Activated CD8-positive, alpha-beta memory T cell treated with anti-CD3 and anti-CD28 coated beads for 36 hours (primary cell): ENCODE results near the gene DNAI7. TPM values are rescaled to one million over a fixed set of nuclear protein-coding genes. Genes with fewer than 3 reads are reported as not detected.

Experiments
- CTCF ChIA-PET: fragments of 350-600 bp; sonication (Branson Sonifier 250); formaldehyde crosslinking; loops from one replicate; lab custom pipeline; 2021; ENCODE audit warnings: antibody characterized with exemption; lab: Charles Lee
- POLR2A ChIA-PET: fragments of 350-600 bp; sonication (Branson Sonifier 250); formaldehyde crosslinking; loops from one replicate; lab custom pipeline; 2021; ENCODE audit warnings: antibody characterized with exemption; lab: Charles Lee
- total RNA-seq, 2 experiments: library from RNA; stranded (reverse); gene quantifications; one replicate each; pipeline ENCODE4 v1.2.3, GENCODE V29; 2021

The DNAI7 gene
- total RNA-seq, 2 experiments from 2014 or later = 0.10 TPM; not detected in 1

DNA sequence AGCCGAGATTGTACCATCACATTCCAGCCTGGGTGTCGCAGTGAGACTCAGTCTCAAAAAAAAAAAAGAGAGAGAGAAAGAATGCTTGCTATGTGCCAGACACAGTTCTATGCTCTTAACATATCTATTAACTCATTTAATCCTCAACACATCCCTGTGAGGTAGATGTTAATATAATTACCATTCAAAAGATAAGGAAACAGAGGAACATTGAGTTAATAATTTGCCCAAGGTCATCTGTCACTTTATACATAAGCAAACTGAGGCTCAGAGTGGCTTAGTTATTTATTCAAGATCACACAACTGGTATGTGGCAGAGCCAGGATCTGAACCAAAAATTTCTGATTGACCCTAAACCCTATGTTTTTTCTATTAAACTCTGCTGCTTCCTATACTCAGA is 129.9 kb downstream of the DNAI7 start:
- ChIA-PET CTCF (no interaction called here), POLR2A (no interaction called here)

DNA sequence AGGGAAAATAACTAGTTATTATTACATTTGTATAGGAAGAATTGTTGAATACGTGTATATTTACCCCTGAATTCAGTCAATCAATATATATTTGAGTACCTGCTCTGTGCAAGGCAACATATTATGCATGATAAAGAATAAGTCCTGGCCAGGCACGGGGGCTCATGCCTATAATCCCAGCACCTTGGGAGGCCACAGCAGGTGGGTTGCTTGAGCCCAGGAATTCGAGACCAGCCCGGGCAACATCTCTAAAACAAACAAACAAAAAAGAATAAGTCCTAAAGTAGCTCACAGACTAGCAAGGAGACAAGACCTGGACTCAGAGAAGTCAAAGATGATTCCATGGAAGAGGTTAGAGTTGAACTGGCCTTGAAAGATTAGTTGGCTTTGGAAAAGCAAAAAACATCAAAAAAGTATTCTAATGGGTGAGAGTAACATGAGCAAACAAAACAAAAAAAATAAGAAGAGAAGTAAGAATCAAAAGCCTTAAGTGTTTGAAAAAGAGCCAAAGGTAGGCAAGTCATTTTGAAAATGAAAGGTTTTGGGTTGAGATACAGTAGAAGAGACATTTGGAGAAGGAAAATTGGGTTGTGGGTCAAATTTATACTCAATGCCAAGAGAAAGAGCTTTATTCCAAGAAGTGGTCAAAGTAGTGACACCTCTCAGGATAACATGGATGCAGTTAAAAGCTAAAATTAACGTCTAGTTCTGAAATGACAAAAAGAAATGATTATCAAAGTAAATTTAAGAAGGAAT is 130.9 kb downstream of the DNAI7 start:
- ChIA-PET CTCF (no interaction called here), POLR2A (no interaction called here)

DNA sequence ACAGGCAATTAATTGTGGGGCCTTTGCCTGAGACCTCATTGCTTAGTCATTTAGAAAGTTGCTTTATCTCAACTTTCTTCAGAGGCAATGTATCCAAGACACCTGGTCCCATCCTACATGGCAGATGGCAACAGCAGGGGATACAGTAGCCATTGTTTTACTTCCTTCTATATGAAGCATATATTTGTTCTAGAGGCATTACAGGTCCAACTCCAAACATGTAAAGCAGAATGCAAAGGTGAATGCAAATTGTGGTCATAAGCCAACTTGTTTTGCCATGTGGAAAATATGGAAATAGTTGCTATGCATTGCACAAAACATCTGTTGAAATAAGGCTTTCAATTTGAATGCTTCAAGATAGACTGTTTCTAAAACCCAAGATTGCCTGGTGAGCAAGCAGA is 136.3 kb downstream of the DNAI7 start:
- POLR2A ChIA-PET = no interaction called here
- CTCF ChIA-PET = no interaction called here

Other genes starting within 250 kb of the DNAI7 start
- gene BCAT1, start 246.1 kb downstream of the DNAI7 start, total RNA-seq = 10 to 100 TPM; 49.3 to 49.4 TPM
- 10 to 100 TPM; 12.9 to 13.9 TPM for gene ETFRF1, start 77 bp upstream of the DNAI7 start, total RNA-seq
- gene KRAS, start 55.8 kb upstream of the DNAI7 start, total RNA-seq = 10 to 100 TPM; 26.9 to 27.7 TPM